GM21367 (cell line): ENCODE data around the gene RAI1.

ENCODE experiments used
- ATAC-seq: cut with Tn5 transposase; IDR thresholded peaks from one replicate; pipeline ENCODE4 v1.9.1; 2021; ENCODE audit not compliant: unreplicated experiment

RAI1 gene

DNA sequence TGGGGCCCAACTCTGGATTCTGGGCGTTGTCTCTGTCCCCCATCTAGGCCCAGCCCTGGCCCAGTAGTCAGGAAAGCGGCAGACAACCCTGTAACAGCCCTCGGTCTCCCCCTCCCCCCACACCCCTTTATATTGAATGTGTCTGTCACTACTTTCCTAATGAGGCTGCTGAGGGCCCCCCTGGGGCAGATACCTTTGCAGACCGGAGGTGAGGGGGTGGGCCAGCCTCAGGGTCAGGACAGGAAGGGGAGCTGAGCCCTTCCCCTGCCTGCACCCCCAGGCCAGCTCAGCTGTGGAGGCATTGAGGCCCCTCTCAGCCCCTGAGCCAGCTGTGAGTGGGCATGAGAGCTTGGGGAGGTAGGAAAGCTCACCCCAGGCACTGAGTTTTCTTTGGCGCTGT lies 17.1 kb downstream of the RAI1 start:
- no peak for ATAC-seq

DNA sequence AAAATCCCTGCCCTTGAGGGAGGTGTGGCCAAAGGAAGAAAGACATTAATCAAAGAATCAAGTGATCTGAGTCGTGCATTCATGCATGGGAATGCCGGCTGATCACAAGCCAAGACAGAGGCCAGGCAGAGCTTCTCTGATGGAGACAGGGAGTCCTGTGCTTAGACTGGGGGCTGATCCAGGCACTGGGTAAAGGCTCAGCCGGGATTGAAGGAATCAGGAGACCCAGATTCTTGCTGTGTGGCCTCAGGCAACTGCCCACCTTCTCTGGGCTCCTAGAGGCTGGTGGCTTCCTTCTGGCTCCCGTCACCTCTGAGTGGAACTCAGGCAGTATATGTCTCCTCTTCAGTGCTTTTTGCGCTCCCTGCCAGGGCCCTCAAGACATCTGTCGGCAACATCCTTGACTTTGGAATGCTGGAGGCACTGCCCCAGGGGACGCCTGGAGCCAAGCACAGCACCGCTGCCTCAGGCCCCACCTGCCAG lies 17.7 kb downstream of the RAI1 start:
- ATAC-seq, result no peak

DNA sequence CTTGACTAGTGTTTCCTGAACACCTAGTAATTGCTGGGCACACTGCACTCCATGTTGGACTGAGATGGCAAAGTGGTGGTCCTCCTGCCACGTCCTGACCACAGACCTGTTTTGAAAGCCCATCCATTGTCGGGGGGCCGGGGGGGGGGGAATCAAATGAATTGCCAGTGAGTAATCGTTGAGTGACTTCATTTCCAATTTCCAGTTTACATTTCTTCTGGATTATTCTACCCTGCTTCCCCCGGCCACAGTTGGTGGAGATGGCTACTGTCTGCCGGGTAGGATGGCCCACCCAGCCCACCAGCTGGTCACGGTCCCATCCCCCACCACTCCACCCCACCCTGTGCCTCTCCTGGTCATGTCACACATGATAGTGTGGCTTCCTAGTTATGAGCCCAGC lies 18.2 kb downstream of the RAI1 start:
- no peak for ATAC-seq

DNA sequence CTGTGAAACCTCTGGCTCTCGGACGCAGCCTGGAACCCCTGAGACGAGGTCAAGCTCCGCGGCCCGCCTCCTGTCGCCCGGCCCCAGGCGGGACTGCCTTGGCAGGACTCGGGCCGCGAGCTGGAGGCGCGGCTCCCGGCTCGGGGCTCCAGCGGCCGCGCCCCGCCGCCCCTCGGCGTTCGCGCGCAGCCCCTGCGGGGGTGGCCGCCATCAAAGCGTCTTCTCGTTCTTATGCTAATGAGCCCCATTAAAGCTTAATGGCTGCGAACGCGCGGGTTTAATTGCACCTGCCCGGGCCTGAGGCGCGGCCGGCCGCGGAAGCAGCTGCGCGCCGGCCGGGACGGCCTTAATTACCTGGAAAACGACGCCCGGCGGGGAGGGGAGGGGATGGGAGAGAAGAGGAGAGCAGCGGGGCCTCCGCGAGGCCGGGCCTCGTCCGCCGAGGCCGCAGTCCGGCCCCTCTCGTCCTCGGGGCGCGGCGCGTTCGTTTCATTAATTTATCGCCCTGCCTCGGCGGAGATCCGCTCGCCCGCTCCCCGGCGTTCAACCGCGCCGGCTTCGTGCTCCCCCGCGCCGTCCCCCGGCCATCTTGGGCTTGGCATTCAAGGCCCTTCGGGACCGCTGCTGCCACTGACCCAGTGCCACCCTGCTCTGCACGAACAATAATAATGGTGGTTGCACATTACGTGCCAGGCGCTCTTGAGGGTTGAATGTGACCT lies 19.2 kb downstream of the RAI1 start:
- no peak for ATAC-seq

DNA sequence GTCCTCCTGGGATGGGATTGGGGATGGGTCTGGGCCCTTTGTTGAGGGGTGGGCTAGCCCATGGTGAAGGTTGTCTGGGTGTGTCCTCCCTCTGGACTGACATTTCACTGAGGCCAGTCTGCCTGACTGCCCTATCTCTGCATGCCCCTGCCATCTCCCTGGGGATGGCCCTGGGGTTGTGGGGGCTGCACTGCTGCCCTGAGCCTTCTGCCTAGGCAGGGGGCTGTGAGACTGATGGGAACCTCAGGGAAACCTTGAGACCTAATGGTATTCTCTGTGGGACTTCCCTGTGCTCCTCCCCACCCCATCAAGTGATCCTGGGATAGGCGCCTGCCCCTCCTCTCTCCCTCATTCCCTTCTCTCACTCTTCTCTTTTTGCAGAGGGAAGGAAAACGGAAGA lies 19.9 kb downstream of the RAI1 start:
- no peak for ATAC-seq

DNA sequence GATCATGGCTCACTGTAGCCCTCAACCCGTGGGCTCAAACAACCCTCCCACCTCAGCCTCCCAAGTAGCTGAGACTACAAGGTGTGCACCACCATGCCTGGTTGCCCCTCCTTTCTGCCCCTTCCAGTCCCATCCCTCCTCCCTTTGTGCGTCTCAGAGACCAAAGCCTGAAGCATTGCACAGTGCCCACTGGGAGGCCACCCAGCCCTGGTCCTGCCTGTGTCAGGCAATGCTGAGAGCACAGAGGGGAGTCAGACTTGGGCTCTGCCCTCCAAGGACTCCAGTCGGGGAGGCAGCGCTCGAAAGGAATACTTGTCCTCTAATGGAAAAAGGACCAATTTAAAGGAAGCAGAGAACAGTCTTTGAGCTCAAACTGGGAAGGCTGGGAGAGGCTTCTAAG lies 20.4 kb downstream of the RAI1 start:
- ATAC-seq, result no peak

DNA sequence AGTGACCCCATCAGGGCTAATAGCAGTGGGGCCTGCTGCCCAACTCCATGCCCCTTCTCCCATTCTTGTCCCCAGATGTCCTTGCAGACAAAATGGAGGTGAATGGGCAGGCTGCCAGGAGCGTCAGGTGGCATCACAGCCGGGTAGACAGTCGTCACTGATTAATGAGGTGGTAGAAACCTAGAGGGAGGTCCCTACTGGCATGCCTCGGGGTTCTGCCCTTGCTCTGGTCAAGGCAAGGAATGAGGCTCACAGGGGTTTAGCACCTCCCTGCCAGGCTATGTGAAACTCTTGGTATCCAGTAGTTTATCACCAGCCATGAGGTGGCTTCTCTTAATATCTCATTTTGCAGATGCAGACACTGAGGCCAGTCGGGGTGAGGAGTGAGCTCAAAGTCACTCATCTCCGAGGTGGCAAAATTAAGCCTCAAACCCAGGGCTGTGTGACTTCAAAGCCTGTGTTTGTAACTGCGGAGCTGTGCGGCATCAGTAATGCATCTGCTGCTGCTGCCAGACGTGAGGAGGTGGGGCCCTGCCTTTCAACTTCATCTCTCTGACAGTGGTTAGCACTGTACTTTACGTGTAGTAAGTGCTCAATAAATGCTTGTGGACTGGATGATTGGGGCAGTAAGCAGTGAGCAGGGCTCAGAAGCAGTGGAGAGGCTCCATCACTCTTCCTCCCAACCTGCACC lies 21.3 kb downstream of the RAI1 start:
- ATAC-seq, result no peak

DNA sequence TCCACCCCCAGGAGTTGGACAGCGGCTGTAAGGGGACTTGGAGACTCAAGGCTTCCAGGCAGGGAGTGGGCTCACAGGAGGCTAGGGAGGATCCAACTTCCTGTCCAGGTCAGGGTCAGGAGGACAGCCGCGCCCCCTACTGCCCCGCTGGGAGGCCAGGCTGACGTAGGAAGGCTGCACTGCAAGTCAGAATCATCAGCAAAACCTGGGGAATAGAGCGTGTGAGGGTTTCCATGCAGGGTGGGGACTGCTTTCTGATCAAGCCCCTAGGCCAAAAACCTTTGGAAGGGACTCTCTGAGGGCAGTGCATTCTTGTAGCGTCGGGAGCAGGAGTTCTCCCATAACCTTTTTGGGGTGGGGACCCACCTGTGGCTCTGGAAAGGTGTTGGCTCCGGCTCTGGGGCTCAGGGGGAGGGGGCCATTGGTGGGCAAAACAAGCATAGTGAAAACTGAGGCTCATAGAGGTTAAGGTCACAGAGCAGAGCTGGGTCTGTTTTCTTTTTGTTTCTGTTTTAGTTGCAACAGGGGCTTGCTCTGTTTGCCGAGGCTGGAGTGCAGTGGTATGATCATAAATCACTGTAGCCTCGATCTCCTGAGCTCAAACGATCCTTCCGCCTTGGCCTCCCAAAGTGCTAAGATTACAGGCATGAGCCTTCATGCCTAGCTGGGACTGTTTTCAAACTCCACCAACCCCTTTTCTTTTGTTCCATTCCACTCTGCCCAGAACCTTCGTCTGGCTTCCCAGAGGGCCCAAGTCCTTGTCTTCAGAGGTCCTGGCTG lies 22.1 kb downstream of the RAI1 start:
- no peak for ATAC-seq

DNA sequence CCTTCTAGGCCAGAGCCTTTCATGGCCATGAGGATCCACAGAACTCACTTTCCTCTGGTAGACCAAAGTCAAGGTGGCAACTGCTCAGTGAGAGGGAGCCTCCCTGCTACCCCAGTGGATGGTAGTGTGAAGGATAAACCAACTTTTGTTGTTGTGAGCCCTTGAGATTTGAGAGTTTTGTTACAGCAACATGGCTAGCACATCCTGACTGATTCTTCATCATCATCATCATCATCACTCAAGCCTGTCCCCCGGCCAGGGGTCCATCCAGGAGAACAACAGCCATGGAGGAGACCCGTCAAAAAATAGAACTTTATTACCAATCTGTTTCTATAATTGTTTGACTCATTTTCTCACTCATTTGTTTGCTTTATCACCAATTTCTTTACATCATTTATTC lies 23.7 kb downstream of the RAI1 start:
- no peak for ATAC-seq

DNA sequence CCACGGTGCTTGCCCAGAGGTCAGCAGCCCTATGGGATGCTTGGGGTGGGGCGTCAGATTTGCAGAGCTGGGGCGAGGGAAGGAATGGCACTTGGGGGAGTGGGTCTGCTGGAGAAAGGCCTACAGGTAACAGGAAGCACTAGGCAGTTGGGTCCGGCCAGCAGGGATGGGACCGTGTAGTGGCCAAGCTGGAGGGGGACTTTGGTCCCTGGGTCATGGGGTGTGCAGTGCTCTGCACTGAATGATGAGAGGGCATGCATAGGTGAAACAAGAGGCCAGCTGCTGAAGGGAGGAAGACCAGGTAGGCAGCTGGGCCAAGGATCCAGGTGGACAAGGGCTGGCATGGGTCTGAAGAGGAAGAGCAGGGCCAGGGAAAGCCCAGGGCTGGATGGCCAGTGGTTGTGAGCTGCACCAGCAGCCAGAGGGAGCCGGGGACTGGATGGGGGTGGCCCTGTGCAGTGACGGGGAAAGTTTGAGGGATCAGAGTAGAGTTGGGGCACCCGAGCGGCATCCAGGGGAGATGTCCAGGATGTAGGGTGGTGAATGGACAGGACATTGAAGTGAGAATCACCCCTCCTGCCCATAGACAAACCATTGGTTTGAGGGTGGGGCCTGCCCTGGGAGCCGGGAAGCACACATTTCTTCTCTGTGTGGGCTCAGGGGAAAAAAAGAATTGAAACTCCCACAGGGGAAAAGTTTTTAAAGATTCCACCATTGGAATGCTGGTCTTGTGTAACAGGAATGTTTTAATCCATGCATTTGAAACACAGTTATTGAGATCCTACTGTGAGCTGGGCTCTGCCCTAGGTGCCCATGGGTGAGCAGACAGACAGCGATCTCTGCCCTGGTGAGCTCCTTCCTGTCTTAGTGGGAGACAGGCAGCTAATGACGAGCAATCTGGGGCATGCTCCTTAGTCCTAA lies 25.1 kb downstream of the RAI1 start:
- no peak for ATAC-seq

DNA sequence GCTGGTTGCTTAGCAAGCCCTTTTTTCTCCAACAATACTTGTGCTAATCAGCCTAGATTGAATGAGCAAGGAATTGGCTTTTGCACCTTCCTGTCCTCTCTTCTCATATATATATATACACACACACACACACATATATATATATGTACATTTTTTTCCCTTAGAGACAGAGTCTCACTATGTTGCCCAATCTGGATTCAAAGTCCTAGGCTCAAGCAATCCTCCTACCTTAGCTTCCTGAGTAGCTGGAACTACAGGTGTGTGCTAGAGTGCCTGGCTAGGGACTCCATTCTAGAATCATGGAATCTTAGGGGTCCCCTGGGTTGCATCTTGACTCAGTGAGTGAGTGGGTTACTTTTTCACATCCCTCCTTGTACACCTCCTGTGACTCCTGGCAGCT lies 27.0 kb downstream of the RAI1 start:
- ATAC-seq, result no peak

DNA sequence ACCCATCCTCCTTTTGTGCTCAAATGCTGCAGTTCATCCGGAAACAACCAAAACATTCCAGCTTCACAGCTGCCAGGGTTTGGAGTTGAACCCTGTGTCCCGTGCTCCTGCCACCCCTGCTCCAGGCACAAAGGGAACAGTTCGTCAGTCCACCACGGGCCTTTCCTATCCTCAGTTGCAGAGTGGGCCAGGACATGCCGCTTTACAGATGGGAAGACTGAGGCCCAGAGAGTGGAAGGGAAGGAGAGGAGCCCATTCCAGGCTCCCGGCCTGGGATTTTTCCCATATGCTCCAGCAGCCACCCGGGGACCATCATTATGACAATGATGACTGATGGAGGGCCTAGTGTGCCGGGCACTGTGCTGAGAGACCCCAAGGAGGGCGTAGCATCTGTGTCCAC lies 27.6 kb downstream of the RAI1 start:
- ATAC-seq, result no peak

DNA sequence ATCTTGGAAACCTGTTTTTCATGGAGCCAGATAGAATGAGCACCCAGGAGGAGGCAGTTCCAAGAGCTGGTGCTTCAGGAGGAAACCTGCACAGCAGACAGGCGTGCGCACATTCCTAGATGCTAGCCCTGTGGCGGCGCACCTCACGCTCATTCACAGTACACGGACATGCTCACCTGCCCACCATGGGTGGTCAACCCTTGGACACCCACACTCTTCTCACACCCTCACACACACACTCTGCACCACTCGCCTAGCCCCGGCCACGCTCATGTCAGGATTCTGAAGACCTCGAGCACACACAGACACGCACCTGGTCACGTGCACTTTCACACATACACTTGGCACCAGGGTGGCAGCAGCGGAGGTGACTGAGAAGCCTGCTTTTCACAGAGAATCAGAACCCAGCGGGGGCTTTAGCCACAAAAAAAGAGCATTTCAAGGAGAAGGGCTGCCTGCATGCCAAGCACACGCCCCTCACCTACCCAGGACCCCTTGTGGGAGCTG lies 28.6 kb downstream of the RAI1 start:
- ATAC-seq, result no peak

DNA sequence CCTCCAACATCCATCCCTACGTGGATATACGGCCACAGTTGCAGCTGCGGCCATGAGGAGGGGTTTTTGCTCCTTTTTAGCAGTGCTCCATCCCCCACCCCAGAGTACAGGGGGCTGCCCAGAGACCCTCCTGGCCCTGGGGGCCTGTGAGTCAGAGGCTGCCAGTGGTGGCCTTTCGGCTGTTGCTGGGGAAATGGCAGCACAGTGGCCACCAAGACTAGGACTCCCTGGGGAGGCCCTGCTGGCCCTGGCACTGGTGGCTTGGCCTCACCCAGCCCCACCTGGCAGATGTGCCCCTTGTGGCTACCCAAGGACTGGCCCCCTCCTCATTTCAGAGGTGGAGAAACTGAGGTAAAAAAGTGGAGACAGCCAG lies 29.1 kb downstream of the RAI1 start:
- no peak for ATAC-seq

DNA sequence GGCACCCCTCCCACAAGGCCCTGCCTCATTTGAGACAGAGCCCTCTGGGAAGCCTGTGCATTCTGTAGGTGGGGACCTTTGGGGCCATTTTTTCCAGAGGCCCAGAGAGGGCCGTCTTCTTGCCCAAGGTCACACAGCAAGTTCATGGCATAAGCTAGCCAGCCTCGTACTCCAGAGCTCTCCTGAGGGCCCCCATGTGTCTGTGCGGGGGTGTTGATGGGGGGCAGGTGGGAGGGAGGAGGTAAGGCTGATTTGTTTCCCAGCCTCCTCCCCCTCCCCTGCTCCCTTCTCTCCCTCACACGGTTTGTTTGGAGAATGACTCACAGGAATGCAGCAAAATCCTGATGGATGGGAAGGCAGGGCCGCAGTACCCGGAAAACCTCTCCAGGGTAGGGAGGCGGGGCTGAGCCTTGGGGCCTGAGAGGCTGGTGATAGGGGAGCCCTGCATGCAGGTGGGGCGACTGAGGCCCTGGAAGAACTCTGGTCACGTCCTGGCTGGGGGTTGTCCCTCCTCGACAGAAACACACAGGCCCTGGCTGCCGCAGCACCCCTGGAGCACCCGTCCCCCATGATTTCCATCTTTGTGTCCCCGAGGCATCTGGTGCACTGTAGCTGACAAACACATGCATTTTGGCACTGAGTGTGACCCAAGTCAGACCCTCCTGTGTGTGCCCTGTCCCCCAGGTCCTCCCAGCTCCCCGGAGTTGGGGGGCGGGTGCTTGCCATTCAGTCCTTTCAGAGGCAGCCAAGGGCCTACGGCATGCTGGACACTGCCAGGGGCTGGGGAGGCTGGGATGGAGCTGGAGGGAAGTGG lies 29.7 kb downstream of the RAI1 start:
- no peak for ATAC-seq

DNA sequence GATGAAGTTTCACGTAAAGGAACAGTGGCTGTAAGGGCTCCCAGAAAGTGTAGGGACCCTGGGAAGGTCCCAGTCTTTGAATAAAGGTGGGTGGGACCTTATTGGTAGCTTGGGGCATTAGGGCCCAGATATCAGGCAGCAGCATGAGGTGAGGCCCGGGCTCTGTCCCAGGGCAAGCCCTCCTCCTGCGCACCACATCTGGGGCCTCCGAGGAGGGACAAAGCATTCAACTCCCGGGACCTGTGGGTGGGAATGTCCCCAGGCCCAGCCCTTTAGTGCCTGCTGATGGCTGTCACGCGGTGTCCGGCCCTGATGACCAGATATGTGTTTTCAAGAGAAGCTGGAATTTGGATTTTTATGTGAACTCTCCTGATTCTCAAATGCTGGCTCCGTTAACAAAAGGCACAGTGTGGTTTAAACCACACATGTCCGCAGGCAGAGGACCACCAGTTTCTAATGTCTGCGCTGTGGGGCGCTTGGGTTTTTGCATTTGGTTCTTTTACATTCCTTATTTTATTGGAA lies 30.4 kb downstream of the RAI1 start:
- no peak for ATAC-seq

DNA sequence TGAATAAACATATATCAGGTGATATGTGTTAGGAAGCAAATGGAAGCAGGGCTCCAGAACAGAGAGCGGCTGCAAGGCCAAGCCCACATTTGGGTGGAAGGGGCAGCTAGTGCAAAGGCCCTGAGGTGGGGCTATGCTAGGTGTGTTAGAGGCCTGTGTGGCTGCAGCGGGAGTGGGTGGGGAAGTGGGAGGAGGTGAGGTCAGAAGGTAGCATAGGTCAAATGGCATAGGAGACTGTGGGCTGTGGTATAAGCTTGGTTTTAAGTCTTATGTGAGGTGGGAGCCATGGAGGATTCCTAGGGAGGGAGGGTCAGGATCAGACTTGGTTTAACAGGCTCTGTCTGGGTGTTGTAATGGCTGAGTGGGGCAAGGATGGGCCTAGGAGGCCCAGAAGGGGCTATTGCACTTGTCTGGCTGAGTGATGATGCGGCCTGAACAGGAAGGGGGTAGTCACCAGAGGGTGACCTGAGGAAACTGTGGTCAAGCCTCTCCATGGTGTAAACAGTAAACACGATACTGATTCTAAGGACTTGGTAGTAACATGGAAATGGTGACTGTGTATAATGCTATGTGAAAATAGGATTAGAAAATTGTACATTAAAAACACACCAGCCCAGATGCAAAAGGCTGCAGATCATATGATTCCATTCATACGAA lies 31.1 kb downstream of the RAI1 start:
- ATAC-seq, result peak; percentile 53

DNA sequence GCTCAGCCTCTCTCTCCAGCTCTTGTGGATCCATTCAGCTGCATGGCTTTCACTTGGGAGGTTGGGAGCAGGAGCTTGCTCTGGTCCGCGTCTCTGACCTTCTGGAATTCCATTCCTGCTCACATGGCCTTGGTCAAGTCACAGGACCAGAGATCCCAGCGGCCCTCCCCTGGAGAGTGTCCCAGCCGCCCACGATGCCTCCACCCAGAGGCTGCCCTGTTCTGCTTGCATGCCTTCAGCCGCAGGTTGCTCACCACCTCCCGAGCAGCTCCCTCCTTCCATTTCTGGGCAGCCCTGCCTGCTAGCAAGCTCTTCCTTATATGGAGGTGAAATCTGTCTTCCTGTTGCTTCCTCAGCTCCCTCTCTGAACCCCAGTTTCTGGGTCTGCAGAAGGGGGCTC lies 32.6 kb downstream of the RAI1 start:
- no peak for ATAC-seq

DNA sequence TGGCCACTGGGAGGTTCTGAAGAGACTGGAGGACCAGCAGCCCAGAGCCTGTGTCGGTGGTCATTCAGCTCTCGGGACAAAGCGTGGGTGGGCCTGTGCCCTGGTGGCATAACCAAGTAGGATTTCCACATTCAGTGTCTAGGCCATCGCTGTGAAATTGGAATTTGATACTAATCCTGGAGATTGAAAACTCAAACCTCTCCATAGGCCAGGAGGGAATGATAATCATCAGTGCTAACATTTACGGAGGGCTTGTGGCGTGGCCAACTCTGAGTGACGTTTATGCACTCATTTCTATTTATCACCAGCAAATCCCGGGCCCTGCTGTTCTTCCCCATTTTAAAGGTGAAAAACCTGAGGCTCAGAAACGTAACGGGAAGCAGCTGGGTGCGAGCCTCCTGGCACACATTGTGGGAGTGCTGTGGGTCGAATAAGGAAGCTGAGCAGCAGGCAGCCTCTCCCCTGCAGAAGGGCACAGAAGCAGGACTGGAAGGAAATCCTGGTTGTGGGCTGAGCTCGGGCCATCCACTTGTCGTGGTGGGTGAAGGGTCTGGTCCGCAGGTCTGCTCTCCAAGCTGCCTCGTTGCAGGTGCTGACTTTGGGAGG lies 33.1 kb downstream of the RAI1 start:
- no peak for ATAC-seq
